KOPT-K1 (cell line): ENCODE data around the gene C1QTNF1.

Experiments used
- H3K27ac ChIP-seq: fragments of 200-600 bp; sonication (generic); 2 replicates; pipeline ENCODE4 v1.5.1; 2016; ENCODE audit warnings: antibody characterized with exemption, mild to moderate bottlenecking, low read depth, low read length; ENCODE audit not compliant: poor library complexity, severe bottlenecking
- H3K36me3 ChIP-seq: fragments of 200-600 bp; sonication (generic); 2 replicates; pipeline ENCODE4 v1.5.1; 2017; ENCODE audit warnings: antibody characterized with exemption, mild to moderate bottlenecking, low read length, moderate library complexity; ENCODE audit not compliant: insufficient read depth
- H3K9me3 ChIP-seq: fragments of 200-600 bp; sonication (generic); 2 replicates; pipeline ENCODE4 v1.5.1; 2017; ENCODE audit warnings: antibody characterized with exemption, low read length, mild to moderate bottlenecking; ENCODE audit not compliant: insufficient read depth, poor library complexity, severe bottlenecking

C1QTNF1 gene

DNA sequence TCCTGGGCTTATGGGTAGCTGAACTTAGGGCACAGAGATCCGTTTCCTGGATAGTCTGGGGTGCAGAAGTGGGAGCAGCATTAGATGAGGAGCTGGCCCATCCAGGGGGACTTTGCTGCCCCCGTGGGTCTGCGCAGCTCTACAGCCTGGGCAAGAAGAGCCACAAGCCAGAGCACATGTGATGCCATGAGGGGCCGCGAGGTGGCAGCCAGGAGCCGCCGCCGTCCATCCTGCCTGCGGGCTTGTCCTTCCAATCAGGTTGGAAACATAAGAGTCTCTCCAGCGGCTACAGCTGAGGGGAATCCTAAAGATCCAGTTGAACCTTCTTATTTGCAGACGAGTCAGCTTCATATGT is 21.9 kb downstream of the C1QTNF1 start:
- Histone ChIP-seq H3K27ac (no peak overlapping the region), H3K9me3 (no peaks in the 10 kb centered on the region), H3K36me3 (no peaks in the 10 kb centered on the region)

GRCh38 chr17:79046197-79046915 is 22.4 kb downstream of the C1QTNF1 start:
- Histone ChIP-seq H3K36me3 (no peaks in the 10 kb centered on the region), H3K9me3 (peaks cover 4% of the 10 kb centered on the region), H3K27ac (no peak overlapping the region)

GRCh38 chr17:79046916-79047280 is 22.9 kb downstream of the C1QTNF1 start:
- no peak overlapping the region for H3K27ac ChIP-seq
- no peaks in the 10 kb centered on the region for H3K36me3 ChIP-seq
- H3K9me3 ChIP-seq, result peaks cover 9% of the 10 kb centered on the region

- Histone ChIP-seq H3K36me3 (no peaks in the 10 kb centered on the region), H3K27ac (no peak overlapping the region), H3K9me3 (peaks cover 11% of the 10 kb centered on the region)
Observed at GRCh38 chr17:79047291-79047920, 23.4 kb downstream of the C1QTNF1 start.

GRCh38 chr17:79047923-79048825 is 24.2 kb downstream of the C1QTNF1 start:
- Histone ChIP-seq H3K9me3 (peaks cover 14% of the 10 kb centered on the region), H3K27ac (no peak overlapping the region), H3K36me3 (no peaks in the 10 kb centered on the region)

DNA sequence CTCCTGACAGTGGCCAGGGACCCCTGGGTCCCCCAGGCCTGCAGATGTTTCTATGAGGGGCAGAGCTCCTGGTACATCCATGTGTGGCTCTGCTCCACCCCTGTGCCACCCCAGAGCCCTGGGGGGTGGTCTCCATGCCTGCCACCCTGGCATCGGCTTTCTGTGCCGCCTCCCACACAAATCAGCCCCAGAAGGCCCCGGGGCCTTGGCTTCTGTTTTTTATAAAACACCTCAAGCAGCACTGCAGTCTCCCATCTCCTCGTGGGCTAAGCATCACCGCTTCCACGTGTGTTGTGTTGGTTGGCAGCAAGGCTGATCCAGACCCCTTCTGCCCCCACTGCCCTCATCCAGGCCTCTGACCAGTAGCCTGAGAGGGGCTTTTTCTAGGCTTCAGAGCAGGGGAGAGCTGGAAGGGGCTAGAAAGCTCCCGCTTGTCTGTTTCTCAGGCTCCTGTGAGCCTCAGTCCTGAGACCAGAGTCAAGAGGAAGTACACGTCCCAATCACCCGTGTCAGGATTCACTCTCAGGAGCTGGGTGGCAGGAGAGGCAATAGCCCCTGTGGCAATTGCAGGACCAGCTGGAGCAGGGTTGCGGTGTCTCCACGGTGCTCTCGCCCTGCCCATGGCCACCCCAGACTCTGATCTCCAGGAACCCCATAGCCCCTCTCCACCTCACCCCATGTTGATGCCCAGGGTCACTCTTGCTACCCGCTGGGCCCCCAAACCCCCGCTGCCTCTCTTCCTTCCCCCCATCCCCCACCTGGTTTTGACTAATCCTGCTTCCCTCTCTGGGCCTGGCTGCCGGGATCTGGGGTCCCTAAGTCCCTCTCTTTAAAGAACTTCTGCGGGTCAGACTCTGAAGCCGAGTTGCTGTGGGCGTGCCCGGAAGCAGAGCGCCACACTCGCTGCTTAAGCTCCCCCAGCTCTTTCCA is 25.1 kb downstream of the C1QTNF1 start:
- Histone ChIP-seq H3K9me3 (peaks cover 23% of the 10 kb centered on the region), H3K36me3 (no peaks in the 10 kb centered on the region), H3K27ac (no peak overlapping the region)

- peaks cover 29% of the 10 kb centered on the region for H3K9me3 ChIP-seq
- no peak overlapping the region for H3K27ac ChIP-seq
- H3K36me3 ChIP-seq, result no peaks in the 10 kb centered on the region
Observed at GRCh38 chr17:79049821-79050220, 25.9 kb downstream of the C1QTNF1 start.

GRCh38 chr17:79050551-79050950 is 26.6 kb downstream of the C1QTNF1 start:
- Histone ChIP-seq H3K9me3 (peaks cover 29% of the 10 kb centered on the region), H3K27ac (no peak overlapping the region), H3K36me3 (no peaks in the 10 kb centered on the region)

DNA sequence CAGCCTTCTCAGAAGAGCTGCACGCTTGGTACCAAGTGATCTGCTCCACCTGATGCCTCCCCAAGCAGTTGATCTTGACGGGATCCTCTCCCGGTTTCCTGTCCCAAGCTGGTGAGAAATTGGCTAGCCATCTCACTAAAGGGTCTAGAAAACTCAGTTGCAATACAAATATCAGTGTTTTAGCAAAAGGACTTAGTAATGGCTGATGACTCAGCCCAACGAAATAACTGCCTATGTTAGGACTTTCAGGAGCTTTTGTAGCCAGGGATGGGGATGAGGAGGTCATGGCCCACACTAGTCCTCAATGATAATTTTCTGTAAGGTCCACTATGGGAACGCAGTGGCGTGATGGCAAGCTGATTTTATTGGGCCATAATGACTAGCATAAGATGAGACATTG is 27.3 kb downstream of the C1QTNF1 start:
- H3K36me3 ChIP-seq, result no peaks in the 10 kb centered on the region
- H3K9me3 ChIP-seq, result peaks cover 29% of the 10 kb centered on the region
- H3K27ac ChIP-seq, result no peak overlapping the region

- Histone ChIP-seq H3K9me3 (peaks cover 29% of the 10 kb centered on the region), H3K36me3 (no peaks in the 10 kb centered on the region), H3K27ac (no peak overlapping the region)
Observed at GRCh38 chr17:79052131-79052530, 28.2 kb downstream of the C1QTNF1 start.

GRCh38 chr17:79053251-79053925 is 29.4 kb downstream of the C1QTNF1 start:
- Histone ChIP-seq H3K36me3 (no peaks in the 10 kb centered on the region), H3K9me3 (peaks cover 37% of the 10 kb centered on the region), H3K27ac (no peak overlapping the region)

GRCh38 chr17:79054200-79054960 is 30.4 kb downstream of the C1QTNF1 start:
- H3K27ac ChIP-seq, result no peak overlapping the region
- H3K36me3 ChIP-seq, result no peaks in the 10 kb centered on the region
- peaks cover 37% of the 10 kb centered on the region for H3K9me3 ChIP-seq

DNA sequence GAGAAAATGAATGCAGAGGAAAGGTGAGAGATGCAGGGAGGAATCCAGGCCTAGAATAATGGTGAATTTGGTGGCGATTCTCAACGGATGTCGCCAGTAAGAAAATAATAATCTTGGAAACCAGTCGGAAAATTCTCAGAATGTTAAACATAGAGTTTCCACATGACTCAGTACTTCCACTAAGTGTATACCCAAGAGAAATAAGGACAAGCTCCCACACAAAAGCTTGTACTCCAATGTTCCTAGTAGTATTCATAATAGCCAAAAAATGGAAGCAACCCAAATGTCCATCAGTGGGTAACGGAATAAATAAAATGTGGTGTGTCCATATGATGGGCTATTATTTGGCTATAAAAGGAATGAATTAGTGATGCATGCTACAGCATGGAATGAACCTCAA is 31.2 kb downstream of the C1QTNF1 start:
- H3K27ac ChIP-seq, result no peak overlapping the region
- H3K36me3 ChIP-seq, result no peaks in the 10 kb centered on the region
- peaks cover 37% of the 10 kb centered on the region for H3K9me3 ChIP-seq
